CD4-positive, alpha-beta memory T cell (primary cell): ENCODE data around the gene SLC6A11. TPM values are rescaled to one million over a fixed set of nuclear protein-coding genes. Genes with fewer than 3 reads are reported as not detected.

Experiments
- CTCF ChIA-PET: fragments of 350-600 bp; sonication (Branson Sonifier 250); formaldehyde crosslinking; loops from one replicate; lab custom pipeline; 2021; ENCODE audit warnings: inconsistent platforms; ENCODE audit not compliant: partially characterized antibody; lab: Charles Lee
- POLR2A ChIA-PET: fragments of 350-600 bp; sonication (Branson Sonifier 250); formaldehyde crosslinking; loops from one replicate; lab custom pipeline; 2021; ENCODE audit not compliant: partially characterized antibody; lab: Charles Lee
- DNase-seq, 5 donors: peaks; one replicate each; pipeline versions ENCODE4 v3.0.0 to v3.0.0-alpha.2; 2020 to 2022; ENCODE audit warnings: mixed read lengths in 1 of 5
- H3K27ac ChIP-seq: one replicate; pipeline ENCODE4 v1.7.0; 2013; ENCODE audit warnings: low read depth, low read length
- H3K27me3 ChIP-seq: 2 replicates; pipeline ENCODE4 v1.7.0; 2013; ENCODE audit warnings: mild to moderate bottlenecking, low read length, moderate library complexity; ENCODE audit not compliant: insufficient read depth
- H3K36me3 ChIP-seq: 2 replicates; pipeline ENCODE4 v1.7.0; 2013; ENCODE audit warnings: mild to moderate bottlenecking, low read length, moderate library complexity; ENCODE audit not compliant: insufficient read depth
- H3K4me1 ChIP-seq: 2 replicates; pipeline ENCODE4 v1.7.0; 2013; ENCODE audit warnings: mild to moderate bottlenecking, low read length, moderate library complexity; ENCODE audit not compliant: insufficient read depth
- H3K4me3 ChIP-seq, 2 donors: one replicate each; pipeline ENCODE4 v1.7.0; 2013; ENCODE audit warnings: low read length in 2 of 2, mild to moderate bottlenecking in 1 of 2
- H3K9me3 ChIP-seq, 2 donors: one replicate each; pipeline ENCODE4 v1.7.0; 2013; ENCODE audit warnings: low read length in 2 of 2, control low read depth in 1 of 2; ENCODE audit not compliant: control insufficient read depth in 1 of 2
- H3K27ac Mint-ChIP-seq, 7 donors: one replicate each; pipeline ENCODE4 v1.8.0; 2020 to 2021; ENCODE audit warnings: mixed read lengths in 7 of 7, mild to moderate bottlenecking in 6 of 7, inconsistent platforms in 3 of 7, moderate library complexity in 3 of 7
- H3K27me3 Mint-ChIP-seq, 2 donors: one replicate each; pipeline ENCODE4 v1.8.0; 2020 to 2021; ENCODE audit warnings: mixed read lengths in 2 of 2
- H3K36me3 Mint-ChIP-seq, 2 donors: one replicate each; pipeline ENCODE4 v1.8.0; 2020 to 2021; ENCODE audit warnings: mixed read lengths in 2 of 2, inconsistent platforms in 1 of 2, mild to moderate bottlenecking in 1 of 2
- H3K4me1 Mint-ChIP-seq, 4 donors: one replicate each; pipeline ENCODE4 v1.8.0; 2020 to 2021; ENCODE audit warnings: mixed read lengths in 4 of 4, mild to moderate bottlenecking in 1 of 4
- H3K4me3 Mint-ChIP-seq, 8 donors: one replicate each; pipeline ENCODE4 v1.8.0; 2020 to 2021; ENCODE audit warnings: mixed read lengths in 8 of 8, mild to moderate bottlenecking in 7 of 8, moderate library complexity in 6 of 8, inconsistent platforms in 3 of 8
- H3K9me3 Mint-ChIP-seq, 8 donors: one replicate each; pipeline ENCODE4 v1.8.0; 2020 to 2021; ENCODE audit warnings: mixed read lengths in 8 of 8, mild to moderate bottlenecking in 5 of 8, inconsistent platforms in 3 of 8, moderate library complexity in 1 of 8
- intact Hi-C: fragments of 100-400 bp; cut with micrococcal nuclease; formaldehyde crosslinking; loops from one replicate; pipeline ENCODE4 v1.15.1; 2023
- polyA plus RNA-seq, 2 donors: library from polyadenylated mRNA; unstranded; fragments of 300-500 nt; fragmentation: Illumina TruSeq; gene quantifications; one replicate each; pipeline ENCODE4 v1.2.3, GENCODE V29; 2021
- total RNA-seq, 2 experiments: library from RNA; stranded (reverse); gene quantifications; one replicate each; pipeline ENCODE4 v1.2.3, GENCODE V29; 2021

SLC6A11 gene
- total and polyA plus RNA-seq, 4 experiments from 2014 or later: not detected

DNA sequence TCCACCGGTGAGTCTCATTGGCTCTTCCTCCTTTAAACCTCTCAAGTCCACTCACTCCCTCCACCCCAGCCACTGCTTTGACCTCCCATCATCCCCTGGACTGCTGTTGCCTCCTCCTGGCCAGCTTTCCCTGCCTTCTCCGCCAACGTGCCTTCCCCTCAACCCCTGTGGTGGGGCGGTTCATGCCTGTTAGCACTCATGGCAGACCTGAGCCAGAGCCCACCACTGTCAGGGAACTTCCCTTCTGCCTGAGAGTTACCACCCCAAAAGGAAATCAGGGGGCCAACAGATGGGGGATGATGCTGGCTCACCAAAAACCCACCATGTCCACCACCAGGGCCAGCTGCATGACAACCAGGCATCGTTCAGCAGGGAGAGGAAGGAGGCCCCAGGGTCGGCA, 132.3 kb downstream of the SLC6A11 start:
- Mint-ChIP-seq H3K27ac (no peak overlapping the region), H3K27me3 (peaks cover 0 to 7% of the 10 kb centered on the region in 2 donors), H3K9me3 (no peaks in the 10 kb centered on the region), H3K36me3 (no peaks in the 10 kb centered on the region), H3K4me3 (no peak overlapping the region), H3K4me1 (no peaks in the 10 kb centered on the region)
- CTCF ChIA-PET: no interaction called here
- Histone ChIP-seq H3K9me3 (no peaks in the 10 kb centered on the region), H3K4me1 (no peaks in the 10 kb centered on the region), H3K4me3 (no peak overlapping the region), H3K27me3 (no peaks in the 10 kb centered on the region), H3K36me3 (no peaks in the 10 kb centered on the region), H3K27ac (no peak overlapping the region)
- no peak for DNase-seq
- intact Hi-C loops: loop anchor here (5.0 kb wide), 1 partner anchor 704 kb away; no protein-coding TSS in a partner anchor
- POLR2A ChIA-PET: no interaction called here

DNA sequence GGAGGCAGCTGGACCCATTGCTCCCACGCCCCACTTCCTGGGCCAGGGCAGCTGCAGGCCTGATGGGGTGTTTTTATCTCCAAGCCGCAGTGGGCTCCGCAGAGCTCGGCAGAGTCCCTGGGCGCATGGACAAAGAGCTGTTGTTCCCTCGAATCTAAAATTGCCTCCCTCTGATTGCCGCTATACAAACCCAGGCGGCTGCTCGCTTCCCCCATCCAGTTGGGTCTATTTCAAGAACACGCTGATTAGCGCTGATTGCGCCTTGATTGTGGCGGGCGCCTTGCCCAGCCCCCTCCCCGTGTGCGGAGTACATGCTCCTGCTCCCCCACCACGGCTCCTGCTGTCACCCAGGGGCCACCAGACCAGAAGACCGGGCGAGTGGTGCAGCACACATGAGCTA, 133.2 kb downstream of the SLC6A11 start:
- Histone ChIP-seq H3K27ac (no peak overlapping the region), H3K27me3 (no peaks in the 10 kb centered on the region), H3K36me3 (no peaks in the 10 kb centered on the region), H3K4me3 (no peak overlapping the region), H3K4me1 (no peaks in the 10 kb centered on the region), H3K9me3 (no peaks in the 10 kb centered on the region)
- H3K27ac Mint-ChIP-seq: no peak overlapping the region
- no peak for DNase-seq
- H3K4me3 Mint-ChIP-seq: no peak overlapping the region
- ChIA-PET POLR2A (no interaction called here), CTCF (no interaction called here)
- no peaks in the 10 kb centered on the region for H3K4me1 Mint-ChIP-seq
- no peaks in the 10 kb centered on the region for H3K36me3 Mint-ChIP-seq
- H3K9me3 Mint-ChIP-seq: no peaks in the 10 kb centered on the region
- intact Hi-C loops: loop anchor here (5.0 kb wide), 1 partner anchor 703 kb away; no protein-coding TSS in a partner anchor
- H3K27me3 Mint-ChIP-seq: peaks cover 0 to 6% of the 10 kb centered on the region in 2 donors

- ChIA-PET POLR2A (no interaction called here), CTCF (no interaction called here)
- Histone ChIP-seq H3K36me3 (no peaks in the 10 kb centered on the region), H3K27ac (no peak overlapping the region), H3K9me3 (no peaks in the 10 kb centered on the region), H3K4me1 (no peaks in the 10 kb centered on the region), H3K27me3 (no peaks in the 10 kb centered on the region), H3K4me3 (no peak overlapping the region)
- Mint-ChIP-seq H3K27ac (no peak overlapping the region), H3K4me3 (no peak overlapping the region), H3K36me3 (no peaks in the 10 kb centered on the region), H3K4me1 (no peaks in the 10 kb centered on the region), H3K9me3 (no peaks in the 10 kb centered on the region), H3K27me3 (peaks cover 0 to 7% of the 10 kb centered on the region in 2 donors)
- DNase-seq: no peak
- intact Hi-C loops: no loop called here
These were observed 134.7 kb downstream of the SLC6A11 start for GRCh38 chr3:10950476-10951294.

- H3K4me1 ChIP-seq: no peaks in the 10 kb centered on the region
- DNase-seq: no peak
- ChIA-PET POLR2A (no interaction called here), CTCF (no interaction called here)
- no peaks in the 10 kb centered on the region for H3K27me3 ChIP-seq
- no peaks in the 10 kb centered on the region for H3K4me1 Mint-ChIP-seq
- H3K36me3 Mint-ChIP-seq: no peaks in the 10 kb centered on the region
- no peak overlapping the region for H3K27ac Mint-ChIP-seq
- no peak overlapping the region for H3K4me3 Mint-ChIP-seq
- intact Hi-C loops: no loop called here
- H3K9me3 Mint-ChIP-seq: no peaks in the 10 kb centered on the region
- no peaks in the 10 kb centered on the region for H3K9me3 ChIP-seq
- H3K36me3 ChIP-seq: no peaks in the 10 kb centered on the region
- H3K4me3 ChIP-seq: no peak overlapping the region
- H3K27ac ChIP-seq: no peak overlapping the region
- peaks cover 0 to 7% of the 10 kb centered on the region in 2 donors for H3K27me3 Mint-ChIP-seq
These were observed 135.4 kb downstream of the SLC6A11 start for GRCh38 chr3:10951295-10951926.

- Histone ChIP-seq H3K4me3 (no peak overlapping the region), H3K4me1 (no peaks in the 10 kb centered on the region), H3K36me3 (no peaks in the 10 kb centered on the region), H3K9me3 (no peaks in the 10 kb centered on the region), H3K27ac (no peak overlapping the region), H3K27me3 (no peaks in the 10 kb centered on the region)
- Mint-ChIP-seq H3K27me3 (peaks cover 1 to 4% of the 10 kb centered on the region in 2 donors), H3K4me3 (no peak overlapping the region), H3K36me3 (no peaks in the 10 kb centered on the region), H3K4me1 (no peaks in the 10 kb centered on the region), H3K9me3 (no peaks in the 10 kb centered on the region), H3K27ac (no peak overlapping the region)
- intact Hi-C loops: no loop called here
- ChIA-PET POLR2A (no interaction called here), CTCF (no interaction called here)
- DNase-seq: no peak
These were observed 136.5 kb downstream of the SLC6A11 start for GRCh38 chr3:10952525-10952924.

DNA sequence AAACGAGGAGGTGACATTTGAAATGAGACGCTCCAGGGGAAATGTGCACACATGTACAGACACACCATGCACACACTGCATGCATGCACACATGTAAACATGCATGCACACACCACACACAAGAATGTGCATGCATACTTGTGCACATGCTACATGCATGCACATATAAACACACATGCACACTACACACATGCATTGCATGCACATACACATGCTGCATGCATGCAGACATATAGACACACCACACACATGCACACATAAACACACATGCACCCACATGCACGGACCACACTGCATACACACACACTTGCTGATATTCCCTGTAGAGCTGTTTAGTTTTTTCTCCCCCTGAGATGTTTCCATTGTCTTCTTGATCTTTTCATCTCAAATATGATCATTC, 138.7 kb downstream of the SLC6A11 start:
- ChIA-PET CTCF (interaction anchor here (1.4 kb wide), 1 partner anchor 9 kb away, joined by 5 read pairs; no protein-coding TSS in a partner anchor), POLR2A (no interaction called here)
- intact Hi-C loops: no loop called here
- Histone ChIP-seq H3K4me1 (no peaks in the 10 kb centered on the region), H3K27ac (no peak overlapping the region), H3K4me3 (no peak overlapping the region), H3K9me3 (no peaks in the 10 kb centered on the region), H3K27me3 (no peaks in the 10 kb centered on the region), H3K36me3 (no peaks in the 10 kb centered on the region)
- no peaks in the 10 kb centered on the region for H3K36me3 Mint-ChIP-seq
- no peak for DNase-seq
- peaks cover 2 to 4% of the 10 kb centered on the region in 2 donors for H3K27me3 Mint-ChIP-seq
- no peaks in the 10 kb centered on the region for H3K9me3 Mint-ChIP-seq
- H3K4me3 Mint-ChIP-seq: no peak overlapping the region
- H3K27ac Mint-ChIP-seq: no peak overlapping the region
- H3K4me1 Mint-ChIP-seq: no peaks in the 10 kb centered on the region

GRCh38 chr3:10955711-10956453, 139.9 kb downstream of the SLC6A11 start:
- peaks cover 3 to 4% of the 10 kb centered on the region in 2 donors for H3K27me3 Mint-ChIP-seq
- Histone ChIP-seq H3K27ac (no peak overlapping the region), H3K4me3 (no peak overlapping the region), H3K9me3 (no peaks in the 10 kb centered on the region), H3K27me3 (no peaks in the 10 kb centered on the region), H3K36me3 (no peaks in the 10 kb centered on the region), H3K4me1 (no peaks in the 10 kb centered on the region)
- CTCF ChIA-PET: no interaction called here
- no peaks in the 10 kb centered on the region for H3K36me3 Mint-ChIP-seq
- POLR2A ChIA-PET: no interaction called here
- H3K4me1 Mint-ChIP-seq: no peaks in the 10 kb centered on the region
- no peak for DNase-seq
- H3K9me3 Mint-ChIP-seq: no peaks in the 10 kb centered on the region
- H3K4me3 Mint-ChIP-seq: no peak overlapping the region
- intact Hi-C loops: no loop called here
- H3K27ac Mint-ChIP-seq: no peak overlapping the region
